Lower lobe of right lung (tissue), 2 donors: ENCODE results near the gene SRGAP3. TPM values are rescaled to one million over a fixed set of nuclear protein-coding genes. Genes with fewer than 3 reads are reported as not detected.

ENCODE experiments used
- ATAC-seq, 2 donors: fragments of 200-7000 bp; cut with Tn5 transposase; one replicate each; pipeline ENCODE4 v1.9.1; 2020 to 2022; ENCODE audit warnings: mild to moderate bottlenecking in 2 of 2, moderate library complexity in 2 of 2
- DNase-seq: peaks from one replicate; pipeline ENCODE4 v3.0.0-alpha.2; 2020
- H3K27ac ChIP-seq: fragments of 200-600 bp; one replicate; pipeline ENCODE4 v1.8.0; 2022
- H3K27me3 ChIP-seq: fragments of 200-600 bp; one replicate; pipeline ENCODE4 v1.8.0; 2022; ENCODE audit warnings: low read depth
- H3K36me3 ChIP-seq: fragments of 200-600 bp; one replicate; pipeline ENCODE4 v1.8.0; 2022; ENCODE audit warnings: mild to moderate bottlenecking
- H3K4me1 ChIP-seq: fragments of 200-600 bp; one replicate; pipeline ENCODE4 v1.8.0; 2022
- H3K4me3 ChIP-seq: fragments of 200-600 bp; one replicate; pipeline ENCODE4 v1.8.0; 2022; ENCODE audit warnings: mild to moderate bottlenecking
- H3K9me3 ChIP-seq: fragments of 200-600 bp; one replicate; pipeline ENCODE4 v1.8.0; 2022
- CTCF ChIP-seq: fragments of 200-600 bp; IDR thresholded peaks from one replicate; pipeline ENCODE4 v1.8.0; 2022; ENCODE audit warnings: antibody characterized with exemption, mild to moderate bottlenecking
- intact Hi-C: fragments of 100-400 bp; cut with DNase I; formaldehyde crosslinking; loops from one replicate; pipeline ENCODE4 v1.11.0; 2022
- total RNA-seq: library from RNA; stranded (reverse); fragmentation: NEBNext Ultra II Directional; extraction: Animal tissue kit (Norgen Biotek cat#: 25700); gene quantifications from one replicate; pipeline ENCODE4 v1.2.1, GENCODE V29; 2021
- donor health status: DM: no; HTN: yes; CAD: no; lungs with severe emphysema.

Gene SRGAP3
- total RNA-seq, 1 donor from 2014 or later: 7.8 TPM

- peak; percentile 25 for TF ChIP-seq CTCF
- Histone ChIP-seq H3K27me3 (no peaks in the 10 kb centered on the region), H3K4me3 (no peak overlapping the region), H3K9me3 (no peaks in the 10 kb centered on the region), H3K4me1 (peaks cover 7% of the 10 kb centered on the region), H3K27ac (no peak overlapping the region), H3K36me3 (no peaks in the 10 kb centered on the region)
- ATAC-seq (peak; percentile 54 to 59), DNase-seq (no peak)
- intact Hi-C loops: no loop called here
These were observed 252.7 kb downstream of the SRGAP3 start for GRCh38 chr3:8996681-8997121.

GRCh38 chr3:8996216-8996615, 253.2 kb downstream of the SRGAP3 start:
- intact Hi-C loops: no loop called here
- ATAC-seq (no peak), DNase-seq (no peak)
- H3K27ac ChIP-seq: no peak overlapping the region
- no peak for TF ChIP-seq CTCF
- no peaks in the 10 kb centered on the region for H3K27me3 ChIP-seq
- peaks cover 7% of the 10 kb centered on the region for H3K4me1 ChIP-seq
- no peaks in the 10 kb centered on the region for H3K36me3 ChIP-seq
- no peaks in the 10 kb centered on the region for H3K9me3 ChIP-seq
- no peak overlapping the region for H3K4me3 ChIP-seq

- intact Hi-C loops: no loop called here
- no peak for DNase-seq
These were observed 255.2 kb downstream of the SRGAP3 start for GRCh38 chr3:8994226-8994625.

GRCh38 chr3:8993331-8993730, 256.1 kb downstream of the SRGAP3 start:
- DNase-seq (no peak), ATAC-seq (no peak)
- Histone ChIP-seq H3K27ac (no peak overlapping the region), H3K36me3 (no peaks in the 10 kb centered on the region), H3K4me3 (no peak overlapping the region), H3K27me3 (no peaks in the 10 kb centered on the region), H3K4me1 (peaks cover 7% of the 10 kb centered on the region), H3K9me3 (no peaks in the 10 kb centered on the region)
- intact Hi-C loops: no loop called here
- no peak for TF ChIP-seq CTCF

More at GRCh38 chr3:8994226-8994625, 255.2 kb downstream of the SRGAP3 start:
- TF ChIP-seq CTCF: no peak
- Histone ChIP-seq H3K36me3 (no peaks in the 10 kb centered on the region), H3K9me3 (no peaks in the 10 kb centered on the region), H3K4me1 (peaks cover 7% of the 10 kb centered on the region), H3K27ac (no peak overlapping the region), H3K27me3 (no peaks in the 10 kb centered on the region), H3K4me3 (no peak overlapping the region)
- no peak for ATAC-seq

GRCh38 chr3:8992854-8993253, 256.6 kb downstream of the SRGAP3 start:
- Histone ChIP-seq H3K9me3 (no peaks in the 10 kb centered on the region), H3K4me1 (peaks cover 7% of the 10 kb centered on the region), H3K4me3 (no peak overlapping the region), H3K36me3 (no peaks in the 10 kb centered on the region), H3K27ac (no peak overlapping the region), H3K27me3 (no peaks in the 10 kb centered on the region)
- ATAC-seq (no peak), DNase-seq (no peak)
- no peak for TF ChIP-seq CTCF
- intact Hi-C loops: no loop called here

GRCh38 chr3:8992199-8992598, 257.2 kb downstream of the SRGAP3 start:
- no peak for DNase-seq
- intact Hi-C loops: no loop called here
- H3K4me3 ChIP-seq: no peak overlapping the region
- no peak overlapping the region for H3K27ac ChIP-seq
- H3K27me3 ChIP-seq: no peaks in the 10 kb centered on the region
- ATAC-seq: no peak
- peaks cover 5% of the 10 kb centered on the region for H3K4me1 ChIP-seq
- H3K9me3 ChIP-seq: no peaks in the 10 kb centered on the region
- H3K36me3 ChIP-seq: no peaks in the 10 kb centered on the region
- TF ChIP-seq CTCF: no peak
